Karpas-422 (cell line): Measurements from ENCODE around the gene IL31RA. TPM values are rescaled to one million over a fixed set of nuclear protein-coding genes. Genes with fewer than 3 reads are reported as not detected.

ENCODE experiments used
- DNase-seq: peaks from one replicate; pipeline ENCODE4 v3.0.0-alpha.2; 2015
- H2AFZ ChIP-seq: fragments of 200-600 bp; sonication (generic); 2 replicates; pipeline ENCODE4 v1.6.1; 2014; ENCODE audit warnings: antibody characterized with exemption, low read length, mixed read lengths
- H3K27ac ChIP-seq: fragments of 200-600 bp; sonication (generic); 2 replicates; pipeline ENCODE4 v1.5.1; 2014; ENCODE audit warnings: mild to moderate bottlenecking, low read length, moderate library complexity
- H3K27me3 ChIP-seq: fragments of 200-600 bp; sonication (generic); 2 replicates; pipeline ENCODE4 v1.6.1; 2014; ENCODE audit warnings: low read length, mixed read lengths
- H3K36me3 ChIP-seq: fragments of 200-600 bp; sonication (generic); 2 replicates; pipeline ENCODE4 v1.6.1; 2014; ENCODE audit warnings: low read length, mixed read lengths; ENCODE audit not compliant: insufficient read depth
- H3K4me1 ChIP-seq: fragments of 200-600 bp; sonication (generic); 2 replicates; pipeline ENCODE4 v1.6.1; 2014; ENCODE audit warnings: mild to moderate bottlenecking, low read length, mixed read lengths
- H3K4me2 ChIP-seq: fragments of 200-600 bp; sonication (generic); 2 replicates; pipeline ENCODE4 v1.6.1; 2014; ENCODE audit warnings: low read length, low read depth, mild to moderate bottlenecking; ENCODE audit not compliant: poor library complexity, severe bottlenecking
- H3K4me3 ChIP-seq: fragments of 200-600 bp; sonication (generic); 2 replicates; pipeline ENCODE4 v1.5.1; 2014; ENCODE audit warnings: mild to moderate bottlenecking, antibody characterized with exemption, low read length, mixed read lengths
- H3K79me2 ChIP-seq: fragments of 200-600 bp; sonication (generic); 2 replicates; pipeline ENCODE4 v1.6.1; 2014; ENCODE audit warnings: mild to moderate bottlenecking, low read length, mixed read lengths
- H3K9ac ChIP-seq: fragments of 200-600 bp; sonication (generic); 2 replicates; pipeline ENCODE4 v1.6.0; 2014; ENCODE audit warnings: low read length
- H3K9me2 ChIP-seq: fragments of 200-600 bp; sonication (generic), shearing (Covaris generic); replicated peaks from 2 replicates; pipeline ENCODE4 v1.6.0; 2014; ENCODE audit warnings: mild to moderate bottlenecking, low read length, moderate library complexity; ENCODE audit not compliant: insufficient read depth
- H3K9me3 ChIP-seq: fragments of 300-700, 200-600 bp; sonication (generic); 2 replicates; pipeline ENCODE4 v1.6.1; 2014; ENCODE audit warnings: low read length, mixed read lengths
- H4K20me1 ChIP-seq: fragments of 200-600 bp; sonication (generic); 2 replicates; pipeline ENCODE4 v1.6.1; 2014; ENCODE audit warnings: mild to moderate bottlenecking, antibody characterized with exemption, low read length, low read depth; ENCODE audit not compliant: insufficient read depth
- total RNA-seq: library from RNA; depleted of rRNA; stranded (reverse); fragments of >200 nt; shearing (Covaris generic); gene quantifications from 2 replicates; pipeline ENCODE4 v1.2.3, GENCODE V29; 2014; ENCODE audit warnings: low replicate concordance

Gene IL31RA
- total RNA-seq, 1 experiment from 2014 or later: not detected

DNA sequence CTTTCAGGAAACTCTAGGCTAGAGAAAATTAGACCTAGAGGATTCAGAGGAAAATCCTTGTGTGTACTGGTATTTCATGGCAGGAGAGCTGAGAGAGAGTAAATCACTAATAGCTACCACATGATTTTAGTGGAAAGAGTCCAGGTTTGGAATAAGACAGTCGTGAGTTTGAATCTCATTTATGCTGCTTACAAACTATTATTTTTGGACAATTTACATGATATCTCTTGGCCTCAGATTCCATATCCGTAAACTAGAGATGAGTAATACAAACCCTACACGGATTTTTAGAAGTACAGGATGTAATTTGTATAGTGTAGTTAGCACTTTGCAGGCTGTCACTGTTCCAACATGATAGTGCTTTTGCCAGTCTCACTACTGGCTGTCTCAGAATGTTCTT lies 2.7 kb downstream of the IL31RA start:
- DNase-seq: no peak
- Histone ChIP-seq H2AFZ (no peak overlapping the region), H3K4me3 (no peak overlapping the region), H3K9ac (no peak overlapping the region), H3K4me2 (no peak overlapping the region), H3K4me1 (no peaks in the 10 kb centered on the region), H3K36me3 (no peaks in the 10 kb centered on the region), H3K9me3 (no peaks in the 10 kb centered on the region), H3K79me2 (no peaks in the 10 kb centered on the region), H3K27me3 (no peaks in the 10 kb centered on the region), H3K9me2 (no peaks in the 10 kb centered on the region), H3K27ac (no peak overlapping the region), H4K20me1 (no peaks in the 10 kb centered on the region)

DNA sequence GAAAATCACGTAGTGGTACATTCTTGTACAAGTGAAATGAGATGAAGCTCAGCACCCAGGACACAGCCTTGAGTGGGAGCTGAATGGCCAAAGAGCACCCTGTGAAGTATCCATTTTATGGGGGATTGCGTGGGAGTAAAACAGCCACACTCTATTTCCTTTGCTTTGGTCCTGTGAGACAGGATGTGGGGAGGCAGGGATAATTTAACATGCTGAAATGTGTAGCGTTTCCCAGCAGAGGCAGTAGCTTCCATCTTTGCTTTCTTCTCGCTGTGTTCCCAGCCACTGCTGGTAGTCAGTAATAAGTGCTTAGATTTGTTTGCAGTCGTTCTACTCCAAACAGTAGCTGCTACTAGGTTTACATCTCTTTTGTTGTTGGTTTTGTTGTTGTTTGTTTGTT lies 4.4 kb downstream of the IL31RA start:
- H3K4me3 ChIP-seq: no peak overlapping the region

DNA sequence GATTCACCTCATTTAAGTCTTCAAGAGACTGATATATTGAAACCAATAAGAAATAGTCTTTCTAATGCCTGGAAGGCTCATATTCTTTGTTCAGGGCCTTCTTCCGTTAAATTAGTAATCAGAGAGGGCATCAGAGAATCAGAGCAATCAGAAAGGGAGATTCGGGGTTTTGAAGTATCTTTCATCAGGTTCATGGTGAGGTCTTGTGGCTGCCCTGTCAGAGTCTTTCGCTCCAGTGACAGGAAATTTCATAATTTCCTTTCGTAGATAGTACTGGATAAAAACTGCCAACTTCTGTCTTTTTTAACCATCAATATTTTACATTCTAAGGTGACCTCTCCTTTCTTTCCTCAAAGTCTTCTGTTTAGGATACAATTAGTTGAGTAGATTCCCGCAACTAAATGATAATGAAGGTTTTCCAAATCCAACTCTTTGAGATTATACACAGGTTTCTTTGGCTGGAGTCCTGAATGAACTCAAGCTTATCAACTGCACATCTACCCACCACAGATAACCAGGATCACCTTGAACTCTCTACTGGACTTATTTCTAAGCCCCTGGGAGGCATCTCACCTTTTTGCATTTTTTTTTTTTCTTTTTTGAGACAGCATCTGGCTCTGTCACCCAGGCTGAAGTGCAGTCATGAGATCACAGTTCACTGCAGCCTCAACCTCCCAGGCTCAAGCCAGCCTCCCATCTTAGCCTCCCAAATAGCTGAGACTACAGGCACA lies 5.5 kb downstream of the IL31RA start:
- Histone ChIP-seq H3K4me3 (no peak overlapping the region), H3K9me2 (no peaks in the 10 kb centered on the region), H3K27ac (no peak overlapping the region), H3K4me2 (no peak overlapping the region), H2AFZ (no peak overlapping the region), H3K9ac (no peak overlapping the region), H3K79me2 (no peaks in the 10 kb centered on the region), H3K9me3 (no peaks in the 10 kb centered on the region), H3K36me3 (no peaks in the 10 kb centered on the region), H4K20me1 (no peaks in the 10 kb centered on the region), H3K4me1 (no peaks in the 10 kb centered on the region), H3K27me3 (no peaks in the 10 kb centered on the region)
- no peak for DNase-seq

More for the DNA sequence above, 4.4 kb downstream of the IL31RA start:
- H3K27me3 ChIP-seq: no peaks in the 10 kb centered on the region
- DNase-seq: no peak
- H3K79me2 ChIP-seq: no peaks in the 10 kb centered on the region
- no peak overlapping the region for H3K27ac ChIP-seq
- H3K4me2 ChIP-seq: no peak overlapping the region
- H3K9me2 ChIP-seq: no peaks in the 10 kb centered on the region
- no peaks in the 10 kb centered on the region for H3K36me3 ChIP-seq
- H3K9ac ChIP-seq: no peak overlapping the region
- H2AFZ ChIP-seq: no peak overlapping the region
- H4K20me1 ChIP-seq: no peaks in the 10 kb centered on the region
- H3K9me3 ChIP-seq: no peaks in the 10 kb centered on the region
- no peaks in the 10 kb centered on the region for H3K4me1 ChIP-seq

DNA sequence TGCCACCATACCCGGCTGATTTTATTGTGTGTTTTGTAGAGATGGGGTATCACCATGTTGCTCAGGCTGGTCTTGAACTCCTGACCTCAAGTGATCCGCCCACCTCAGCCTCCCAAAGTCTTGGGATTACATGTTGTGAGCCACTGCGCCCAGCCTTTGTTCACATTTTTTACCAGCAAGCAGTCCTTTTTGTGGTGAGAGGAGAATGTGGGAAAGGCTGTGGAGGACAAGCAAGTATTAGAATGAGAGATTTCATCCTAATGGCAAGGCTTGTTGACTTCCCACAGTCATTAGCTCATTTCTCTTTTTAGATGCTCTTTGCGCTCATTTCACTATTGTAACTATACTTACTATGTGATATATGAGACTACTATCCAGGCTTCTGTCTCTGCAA lies 6.1 kb downstream of the IL31RA start:
- Histone ChIP-seq H3K9me2 (no peaks in the 10 kb centered on the region), H3K27ac (no peak overlapping the region), H3K9me3 (no peaks in the 10 kb centered on the region), H3K79me2 (no peaks in the 10 kb centered on the region), H3K4me3 (no peak overlapping the region), H4K20me1 (no peaks in the 10 kb centered on the region), H3K4me2 (no peak overlapping the region), H3K27me3 (no peaks in the 10 kb centered on the region), H3K36me3 (no peaks in the 10 kb centered on the region), H3K9ac (no peak overlapping the region), H2AFZ (no peak overlapping the region), H3K4me1 (no peaks in the 10 kb centered on the region)
- DNase-seq: no peak

DNA sequence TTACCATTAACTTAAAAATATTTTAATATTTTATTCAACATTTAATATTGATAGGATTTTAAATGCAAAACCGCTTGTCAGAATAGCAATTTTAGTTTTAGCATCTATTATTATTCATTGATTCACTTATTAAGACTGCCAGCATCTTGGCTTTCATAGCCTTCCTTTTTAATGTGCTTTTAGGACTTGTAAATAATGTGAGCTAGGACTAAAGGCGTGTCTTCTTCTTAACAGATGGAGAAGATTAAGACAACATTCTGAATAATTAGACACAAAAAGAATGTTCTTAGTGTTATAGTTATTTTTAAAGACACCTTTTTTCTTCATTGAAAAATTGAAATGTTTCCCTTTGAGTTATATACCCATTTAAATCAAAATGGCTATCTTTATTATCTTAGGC lies 6.9 kb downstream of the IL31RA start:
- no peaks in the 10 kb centered on the region for H3K79me2 ChIP-seq
- H3K4me3 ChIP-seq: no peak overlapping the region
- H3K9me3 ChIP-seq: no peaks in the 10 kb centered on the region
- no peak for DNase-seq
- no peak overlapping the region for H2AFZ ChIP-seq
- H3K4me1 ChIP-seq: no peaks in the 10 kb centered on the region
- no peaks in the 10 kb centered on the region for H3K36me3 ChIP-seq
- H4K20me1 ChIP-seq: no peaks in the 10 kb centered on the region
- no peaks in the 10 kb centered on the region for H3K9me2 ChIP-seq
- no peak overlapping the region for H3K9ac ChIP-seq
- H3K27ac ChIP-seq: no peak overlapping the region
- no peak overlapping the region for H3K4me2 ChIP-seq
- H3K27me3 ChIP-seq: no peaks in the 10 kb centered on the region

DNA sequence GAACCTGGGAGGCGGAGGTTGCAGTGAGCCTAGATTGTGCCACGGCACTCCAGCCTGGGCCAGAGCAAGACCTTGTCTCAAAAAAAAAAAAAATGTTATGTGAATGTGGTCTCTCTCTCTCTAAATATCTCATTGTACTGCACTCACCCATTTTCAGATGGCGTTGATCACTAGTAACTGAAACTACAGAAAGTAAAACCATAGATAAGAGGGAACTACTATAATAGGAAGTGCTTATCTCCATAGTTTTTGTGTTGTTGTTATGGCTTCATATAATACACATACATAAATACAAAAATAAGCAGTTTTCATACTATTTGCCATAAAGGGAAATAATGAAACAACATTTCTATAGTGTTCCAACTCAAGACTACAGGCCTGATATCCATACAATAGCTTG lies 9.1 kb downstream of the IL31RA start:
- Histone ChIP-seq H3K9ac (no peak overlapping the region), H3K9me3 (no peaks in the 10 kb centered on the region), H3K4me2 (no peak overlapping the region), H3K27ac (no peak overlapping the region), H3K79me2 (no peaks in the 10 kb centered on the region), H4K20me1 (no peaks in the 10 kb centered on the region), H3K4me1 (no peaks in the 10 kb centered on the region), H3K27me3 (no peaks in the 10 kb centered on the region), H3K4me3 (no peak overlapping the region), H3K36me3 (no peaks in the 10 kb centered on the region), H3K9me2 (no peaks in the 10 kb centered on the region), H2AFZ (no peak overlapping the region)
- no peak for DNase-seq

DNA sequence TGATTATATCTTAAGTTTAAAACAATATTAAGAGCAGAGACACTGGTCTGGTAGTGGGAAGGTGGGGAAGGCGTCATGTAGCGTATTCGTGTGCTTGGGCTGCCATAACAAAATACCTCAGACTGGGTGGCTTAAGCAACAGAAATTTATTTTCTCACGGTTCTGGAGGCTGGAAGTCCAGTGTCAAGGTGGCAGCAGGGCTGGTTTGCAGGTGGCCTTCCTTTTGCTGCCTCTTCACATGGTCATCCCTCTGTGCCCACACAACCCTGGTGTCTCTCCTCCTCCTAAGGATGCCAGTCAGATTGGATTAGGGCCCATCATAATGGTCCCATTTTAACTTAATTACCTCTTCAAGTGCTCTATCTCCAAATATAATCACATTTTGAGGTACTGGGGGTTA lies 9.6 kb downstream of the IL31RA start:
- Histone ChIP-seq H3K9ac (no peak overlapping the region), H3K27me3 (no peaks in the 10 kb centered on the region), H3K9me3 (no peaks in the 10 kb centered on the region), H3K4me2 (no peak overlapping the region), H3K9me2 (no peaks in the 10 kb centered on the region), H3K27ac (no peak overlapping the region), H4K20me1 (no peaks in the 10 kb centered on the region), H3K4me3 (no peak overlapping the region), H2AFZ (no peak overlapping the region), H3K36me3 (no peaks in the 10 kb centered on the region), H3K4me1 (no peaks in the 10 kb centered on the region), H3K79me2 (no peaks in the 10 kb centered on the region)
- DNase-seq: no peak

DNA sequence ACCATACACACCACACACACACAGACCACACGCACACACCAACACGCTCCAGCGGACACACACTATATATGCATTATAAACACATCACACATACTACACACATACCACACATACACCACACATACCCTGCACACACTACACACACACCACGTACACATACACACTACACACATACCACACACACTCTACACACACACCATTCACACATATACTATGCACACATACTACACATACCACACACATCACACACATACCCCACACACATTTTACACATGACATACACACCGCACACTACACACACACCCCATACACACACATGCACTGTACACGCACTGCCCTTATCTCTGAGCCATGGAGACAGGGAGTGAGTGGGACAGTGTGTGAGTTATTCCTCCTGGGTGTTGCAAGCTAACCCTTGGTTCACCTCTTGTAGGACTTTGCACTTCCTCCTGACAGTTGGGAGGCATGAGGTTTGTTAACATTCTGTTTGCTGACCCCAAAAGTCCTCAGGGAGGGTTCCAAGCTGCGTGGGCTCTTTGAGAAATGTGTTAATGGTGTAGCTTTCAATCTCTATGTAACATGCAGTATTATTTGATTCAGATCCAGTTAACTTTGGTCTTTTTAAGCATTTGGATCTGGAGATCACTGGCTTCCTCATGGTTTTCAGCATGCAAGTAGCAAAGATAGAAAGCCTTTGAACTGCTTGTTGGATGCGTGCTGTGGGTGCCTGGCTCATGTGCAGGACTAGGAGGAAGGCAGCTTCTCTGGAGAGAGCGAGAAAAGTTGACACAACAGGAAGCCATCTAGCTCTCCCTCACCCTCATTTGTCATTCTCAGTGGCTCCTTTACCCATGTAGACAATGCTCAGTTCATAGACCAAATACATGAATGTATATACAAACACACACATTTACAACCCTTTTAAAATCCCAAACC lies 13.7 kb downstream of the IL31RA start:
- Histone ChIP-seq H2AFZ (no peak overlapping the region), H3K9ac (no peak overlapping the region), H3K9me3 (no peaks in the 10 kb centered on the region), H3K4me3 (no peak overlapping the region), H3K27ac (no peak overlapping the region), H3K9me2 (no peaks in the 10 kb centered on the region), H3K79me2 (no peaks in the 10 kb centered on the region), H3K27me3 (no peaks in the 10 kb centered on the region), H4K20me1 (no peaks in the 10 kb centered on the region), H3K36me3 (no peaks in the 10 kb centered on the region), H3K4me1 (no peaks in the 10 kb centered on the region), H3K4me2 (no peak overlapping the region)
- DNase-seq: no peak
